Measurements from ENCODE around the gene ASCC1.
A peak's percentile ranks its signal among the peaks of the same experiment; 100 is the strongest.

The ASCC1 gene

GRCh38 chr10:72053690-72054089 is 162.4 kb downstream of the ASCC1 start:
- Histone ChIP-seq H3K36me3 (no peaks in the 10 kb centered on the region), H3K27me3 (no peaks in the 10 kb centered on the region), H3K4me1 (ENCODE audit: control insufficient read depth in 1 of 2, insufficient read depth in 1 of 2, low read depth in 1 of 2, low read length in 1 of 2) (no peaks in the 10 kb centered on the region), H3K27ac (no peak overlapping the region), H3K9me3 (no peaks in the 10 kb centered on the region), H3K4me3 (ENCODE audit: low read depth in 1 of 2, low read length in 1 of 2) (no peak overlapping the region)
- TF ChIP-seq CTCF (IDR thresholded peaks at IDR 0.05), result no peak

GRCh38 chr10:72050873-72051272 is 165.2 kb downstream of the ASCC1 start:
- TF ChIP-seq CTCF (IDR thresholded peaks at IDR 0.05), result no peak
- H3K27me3 ChIP-seq, result no peaks in the 10 kb centered on the region
- no peaks in the 10 kb centered on the region for H3K4me1 ChIP-seq (ENCODE audit: control insufficient read depth in 1 of 2, insufficient read depth in 1 of 2, low read depth in 1 of 2, low read length in 1 of 2)
- no peaks in the 10 kb centered on the region for H3K36me3 ChIP-seq
- no peak overlapping the region for H3K27ac ChIP-seq
- H3K9me3 ChIP-seq, result no peaks in the 10 kb centered on the region
- no peak overlapping the region for H3K4me3 ChIP-seq (ENCODE audit: low read depth in 1 of 2, low read length in 1 of 2)

GRCh38 chr10:72049969-72050781 is 165.9 kb downstream of the ASCC1 start:
- Histone ChIP-seq H3K36me3 (no peaks in the 10 kb centered on the region), H3K27ac (no peak overlapping the region), H3K9me3 (no peaks in the 10 kb centered on the region), H3K27me3 (no peaks in the 10 kb centered on the region), H3K4me1 (ENCODE audit: control insufficient read depth in 1 of 2, insufficient read depth in 1 of 2, low read depth in 1 of 2, low read length in 1 of 2) (no peaks in the 10 kb centered on the region), H3K4me3 (ENCODE audit: low read depth in 1 of 2, low read length in 1 of 2) (no peak overlapping the region)
- no peak for TF ChIP-seq CTCF (IDR thresholded peaks at IDR 0.05)

- no peaks in the 10 kb centered on the region for H3K36me3 ChIP-seq
- no peak overlapping the region for H3K4me3 ChIP-seq (ENCODE audit: low read depth in 1 of 2, low read length in 1 of 2)
- H3K9me3 ChIP-seq, result no peaks in the 10 kb centered on the region
- no peak for TF ChIP-seq CTCF (IDR thresholded peaks at IDR 0.05)
- no peak overlapping the region for H3K27ac ChIP-seq
- no peaks in the 10 kb centered on the region for H3K4me1 ChIP-seq (ENCODE audit: control insufficient read depth in 1 of 2, insufficient read depth in 1 of 2, low read depth in 1 of 2, low read length in 1 of 2)
- no peaks in the 10 kb centered on the region for H3K27me3 ChIP-seq
These were observed 166.6 kb downstream of the ASCC1 start for GRCh38 chr10:72049472-72049871.

GRCh38 chr10:72048450-72049124 is 167.5 kb downstream of the ASCC1 start:
- Histone ChIP-seq H3K4me3 (ENCODE audit: low read depth in 1 of 2, low read length in 1 of 2) (no peak overlapping the region), H3K27me3 (no peaks in the 10 kb centered on the region), H3K4me1 (ENCODE audit: control insufficient read depth in 1 of 2, insufficient read depth in 1 of 2, low read depth in 1 of 2, low read length in 1 of 2) (no peaks in the 10 kb centered on the region), H3K9me3 (no peaks in the 10 kb centered on the region), H3K27ac (no peak overlapping the region), H3K36me3 (no peaks in the 10 kb centered on the region)
- peak; percentile 94 for TF ChIP-seq CTCF (IDR thresholded peaks at IDR 0.05)

Measured in neutrophil (primary cell).